ENCODE measurements around the gene FBXO3. TPM values are rescaled to one million over a fixed set of nuclear protein-coding genes. Genes with fewer than 3 reads are reported as not detected.

FBXO3 gene
- total and polyA plus RNA-seq, 2 of the 8 experiments (the other 6 are each of a cell fraction or from before 2014, with no cell fraction given): 15.9 to 25.7 TPM

- H3K56ac ChIP-seq (replicated peaks; ENCODE audit: insufficient read length, low read depth, low read length): no peak overlapping the region
- no peak overlapping the region for H3K9ac ChIP-seq (replicated peaks in 1 of 4; ENCODE audit: extremely low read depth in 1 of 4, low read depth in 3 of 4, low read length in 3 of 4)
- no peak overlapping the region for H2AFZ ChIP-seq (ENCODE audit: low read length)
- DNase-seq (ENCODE audit: low read depth in 1 of 2, low spot score in 2 of 2) (no peak), FAIRE-seq (no peak)
- H2BK120ac ChIP-seq (replicated peaks; ENCODE audit: low read depth, low read length): no peak overlapping the region
- TF ChIP-seq SAP30 (IDR thresholded peaks at IDR 0.05; ENCODE audit: insufficient read depth, insufficient replicate concordance, low read length) (no peak), RAD21 (IDR thresholded peaks at IDR 0.05 in 1 of 2, conservative IDR thresholded peaks at IDR 0.05 in 1 of 2; ENCODE audit: low read depth in 2 of 2, low read length in 2 of 2) (no peak), HDAC2 (IDR thresholded peaks at IDR 0.05; ENCODE audit: borderline replicate concordance in 1 of 2, low read depth in 2 of 2, low read length in 2 of 2) (no peak), POLR2A (IDR thresholded peaks at IDR 0.05; ENCODE audit: control extremely low read depth in 1 of 2, low read depth in 2 of 2, low read length in 2 of 2) (no peak), CHD2 (IDR thresholded peaks at IDR 0.05; ENCODE audit: low read length) (no peak), BCL11A (IDR thresholded peaks at IDR 0.05; ENCODE audit: low read depth in 2 of 2, low read length in 2 of 2) (no peak), CTBP2 (IDR thresholded peaks at IDR 0.05; ENCODE audit: borderline replicate concordance, insufficient read depth, insufficient read length, low read length) (no peak)
- CTCF ChIA-PET (ENCODE audit: partially characterized antibody): interaction anchor here (0.6 to 8.3 kb wide), 5 partner anchors 14 to 797 kb away, joined by 3 to 195 read pairs (median 29); no protein-coding TSS in a partner anchor
- 91% methylated on average over 2 of the region's 2 CpGs; no CpG with 5 or more reads in 1 of the 2 experiments for WGBS, 2 experiments (ENCODE audit: extremely low coverage in 1 of 2, insufficient coverage in 1 of 2, insufficient read length in 1 of 2, insufficient replicate concordance in 2 of 2, low coverage in 1 of 2, low lambda C conversion rate in 2 of 2, missing lambda C conversion rate in 1 of 2)
- no peak overlapping the region for H4K8ac ChIP-seq (ENCODE audit: extremely low read depth, insufficient read depth, low read length)
- no peaks in the 10 kb centered on the region for H3K36me3 ChIP-seq (ENCODE audit: control insufficient read depth in 2 of 4, insufficient read depth in 4 of 4, low read length in 3 of 4)
- no peak overlapping the region for H3K23ac ChIP-seq (ENCODE audit: insufficient read length)
- H2BK20ac ChIP-seq (ENCODE audit: low read length): no peak overlapping the region
- no peaks in the 10 kb centered on the region for H3K9me3 ChIP-seq (ENCODE audit: insufficient read depth in 2 of 2, low read depth in 1 of 2, low read length in 1 of 2)
- no peak overlapping the region for H2BK15ac ChIP-seq (ENCODE audit: low read length)
- H2BK12ac ChIP-seq (ENCODE audit: low read depth, low read length): no peak overlapping the region
- POLR2A ChIA-PET (ENCODE audit: partially characterized antibody): no interaction called here
- H4K20me1 ChIP-seq (replicated peaks in 1 of 2; ENCODE audit: control insufficient read depth in 1 of 2, insufficient read depth in 2 of 2, low read length in 2 of 2): no peaks in the 10 kb centered on the region
- no peak overlapping the region for H3K27ac ChIP-seq (ENCODE audit: low read depth, low read length)
- H4K5ac ChIP-seq (ENCODE audit: insufficient read length, low read depth, low read length): no peak overlapping the region
- peaks cover 0 to 4% (median 2%) of the 10 kb centered on the region in 4 experiments; a peak in 3 of 7 replicates for H3K27me3 ChIP-seq (replicated peaks in 1 of 4; ENCODE audit: control insufficient read depth in 3 of 4, extremely low read depth in 1 of 4, insufficient read depth in 3 of 4, low read length in 3 of 4)
- H3K79me2 ChIP-seq (ENCODE audit: control insufficient read depth in 1 of 2, insufficient read depth in 2 of 2, low read length in 2 of 2): no peaks in the 10 kb centered on the region
- no peak overlapping the region for H4K91ac ChIP-seq (replicated peaks; ENCODE audit: insufficient read length, low read length)
- no peak overlapping the region for H3K4me3 ChIP-seq (ENCODE audit: extremely low read depth in 1 of 4, insufficient read depth in 2 of 4, low read depth in 3 of 4, low read length in 4 of 4)
- H3K79me1 ChIP-seq (ENCODE audit: low read depth, low read length): no peaks in the 10 kb centered on the region
- no peak overlapping the region for H2AK5ac ChIP-seq (ENCODE audit: low read depth, low read length)
- no peaks in the 10 kb centered on the region; a peak in 2 of 7 replicates for H3K4me1 ChIP-seq (replicated peaks in 1 of 4; ENCODE audit: control insufficient read depth in 3 of 4, insufficient read depth in 4 of 4, low read length in 3 of 4)
- no peak overlapping the region for H3K14ac ChIP-seq (ENCODE audit: insufficient read length)
- no peak overlapping the region for H3K4me2 ChIP-seq (ENCODE audit: insufficient read depth in 1 of 2, low read depth in 2 of 2, low read length in 2 of 2)
- H3K4ac ChIP-seq (replicated peaks; ENCODE audit: insufficient read length, low read depth, low read length): no peak overlapping the region
- H3K23me2 ChIP-seq (ENCODE audit: low read depth, low read length): peaks cover 6% of the 10 kb centered on the region; the same call in 1 of the 2 replicates
- H2BK5ac ChIP-seq (ENCODE audit: low read depth, low read length): no peak overlapping the region
- no peak overlapping the region for H3K18ac ChIP-seq (ENCODE audit: extremely low read depth, low read length)
These were observed 30.2 kb upstream of the FBXO3 start for GRCh38 chr11:33804471-33804870.

All from H1 (cell line).